DOHH2 (cell line): ENCODE data around the gene RAD51D.

Experiments used
- CTCF ChIP-seq: fragments of 200-600 bp; sonication (generic); IDR thresholded peaks from one replicate; pipeline ENCODE4 v1.5.1; 2014; ENCODE audit warnings: antibody characterized with exemption, mild to moderate bottlenecking, low read depth, low read length; ENCODE audit not compliant: poor library complexity, severe bottlenecking
- EZH2phosphoT487 ChIP-seq: fragments of 200-600 bp; sonication (generic); IDR thresholded peaks from 2 replicates; pipeline ENCODE4 v1.6.1; 2017; ENCODE audit warnings: borderline replicate concordance, mild to moderate bottlenecking, antibody characterized with exemption, low read length, moderate library complexity, mixed read lengths

GRCh38 chr17:35132099-35132498 is 12.4 kb upstream of the RAD51D start:
- no peak for TF ChIP-seq CTCF
- no peak for TF ChIP-seq EZH2phosphoT487
